HEK293 (cell line): ENCODE results near the gene OR10A3.

Experiments
- CTCF ChIA-PET: fragments of 350-600 bp; formaldehyde crosslinking; extraction: SDS; loops from one replicate; lab custom pipeline; 2021; ENCODE audit warnings: antibody characterized with exemption; lab: Yijun Ruan, JAX
- POLR2A ChIA-PET: fragments of 300-600 bp; formaldehyde crosslinking; extraction: SDS; loops from one replicate; lab custom pipeline; 2020; ENCODE audit warnings: antibody characterized with exemption, inconsistent platforms; lab: Yijun Ruan, JAX
- H3K27ac ChIP-seq: fragments of 200-500 bp; sonication (Bioruptor generic); 2 replicates; pipeline ENCODE4 v1.5.1; 2014; ENCODE audit warnings: low read depth, low read length, control low read depth, inconsistent platforms; ENCODE audit errors: extremely low read depth
- H3K36me3 ChIP-seq, 2 experiments: fragments of 200-500 bp in 1 of 2; sonication (Bioruptor generic) in 1 of 2; 1 replicate in 1 of 2; 2 replicates in 1 of 2; pipeline ENCODE4 v1.5.1; 2014 to 2017; ENCODE audit warnings: inconsistent platforms in 2 of 2, low read length in 2 of 2; ENCODE audit not compliant: control insufficient read depth in 2 of 2, insufficient read depth in 1 of 2
- H3K4me1 ChIP-seq: fragments of 200-500 bp; sonication (Bioruptor generic); 2 replicates; pipeline ENCODE4 v1.5.1; 2014; ENCODE audit warnings: mild to moderate bottlenecking, low read length, inconsistent platforms; ENCODE audit not compliant: control insufficient read depth, insufficient read depth
- H3K4me3 ChIP-seq: 2 replicates; pipeline ENCODE4 v1.5.1; 2011; ENCODE audit warnings: low read depth, mild to moderate bottlenecking, control low read depth, low read length, moderate library complexity
- H3K9me3 ChIP-seq: fragments of 200-500 bp; sonication (Bioruptor generic); 2 replicates; pipeline ENCODE4 v1.5.1; 2014; ENCODE audit warnings: low read depth, low read length, inconsistent platforms; ENCODE audit not compliant: control insufficient read depth, insufficient read depth
- CTCF ChIP-seq: fragments of 450-650 bp; formaldehyde crosslinking; IDR thresholded peaks from 2 replicates; pipeline ENCODE4 v1.5.1; 2016; ENCODE audit warnings: missing biosample characterization, missing genetic modification characterization
- EGR2 ChIP-seq: fragments of 450-650 bp; formaldehyde crosslinking; IDR thresholded peaks from 2 replicates; pipeline ENCODE4 v1.5.1; 2016; ENCODE audit warnings: low read depth, missing biosample characterization, missing genetic modification characterization
- ELK4 ChIP-seq: IDR thresholded peaks from 2 replicates; pipeline ENCODE4 v1.6.1; 2011; ENCODE audit warnings: mild to moderate bottlenecking, low read depth, low read length, borderline replicate concordance
- GFI1B ChIP-seq: fragments of 450-650 bp; formaldehyde crosslinking; IDR thresholded peaks from 2 replicates; pipeline ENCODE4 v1.5.1; 2016; ENCODE audit warnings: missing biosample characterization, missing genetic modification characterization
- KLF9 ChIP-seq: fragments of 450-650 bp; formaldehyde crosslinking; IDR thresholded peaks from 2 replicates; pipeline ENCODE4 v1.5.1; 2016; ENCODE audit warnings: missing biosample characterization, missing genetic modification characterization, low read depth
- PBX3 ChIP-seq: sonication (generic); formaldehyde crosslinking; IDR thresholded peaks from 2 replicates; pipeline ENCODE4 v1.8.1; 2022; ENCODE audit warnings: mild to moderate bottlenecking, moderate library complexity, missing genetic modification reagents
- SCRT2 ChIP-seq: fragments of 450-650 bp; formaldehyde crosslinking; IDR thresholded peaks from 2 replicates; pipeline ENCODE4 v1.5.1; 2016; ENCODE audit warnings: missing biosample characterization, missing genetic modification characterization
- ZBTB48 ChIP-seq: fragments of 450-650 bp; formaldehyde crosslinking; IDR thresholded peaks from 2 replicates; pipeline ENCODE4 v1.5.1; 2016; ENCODE audit warnings: missing biosample characterization, missing genetic modification characterization
- ZBTB6 ChIP-seq: fragments of 450-650 bp; formaldehyde crosslinking; IDR thresholded peaks from 2 replicates; pipeline ENCODE4 v1.5.1; 2017; ENCODE audit warnings: missing biosample characterization, missing genetic modification characterization
- ZFP37 ChIP-seq: fragments of 450-650 bp; formaldehyde crosslinking; IDR thresholded peaks from 2 replicates; pipeline ENCODE4 v1.5.1; 2016; ENCODE audit warnings: missing biosample characterization, missing genetic modification characterization
- ZNF10 ChIP-seq: fragments of 450-650 bp; formaldehyde crosslinking; IDR thresholded peaks from 2 replicates; pipeline ENCODE4 v1.5.1; 2017; ENCODE audit warnings: missing biosample characterization, missing genetic modification characterization
- ZNF112 ChIP-seq: fragments of 450-650 bp; formaldehyde crosslinking; IDR thresholded peaks from 2 replicates; pipeline ENCODE4 v1.5.0; 2017; ENCODE audit warnings: missing biosample characterization, missing genetic modification characterization
- ZNF2 ChIP-seq: fragments of 450-650 bp; formaldehyde crosslinking; IDR thresholded peaks from 2 replicates; pipeline ENCODE4 v1.5.1; 2016; ENCODE audit warnings: missing biosample characterization, missing genetic modification characterization
- ZNF223 ChIP-seq: fragments of 450-650 bp; formaldehyde crosslinking; IDR thresholded peaks from 2 replicates; pipeline ENCODE4 v1.5.1; 2016; ENCODE audit warnings: missing biosample characterization, missing genetic modification characterization
- ZNF26 ChIP-seq: fragments of 450-650 bp; formaldehyde crosslinking; IDR thresholded peaks from 2 replicates; pipeline ENCODE4 v1.5.1; 2016; ENCODE audit warnings: missing biosample characterization, missing genetic modification characterization
- ZNF280D ChIP-seq: fragments of 450-650 bp; formaldehyde crosslinking; IDR thresholded peaks from 2 replicates; pipeline ENCODE4 v1.5.1; 2016; ENCODE audit warnings: missing biosample characterization, missing genetic modification characterization
- ZNF302 ChIP-seq: fragments of 450-650 bp; formaldehyde crosslinking; IDR thresholded peaks from 2 replicates; pipeline ENCODE4 v1.5.1; 2016; ENCODE audit warnings: missing biosample characterization, missing genetic modification characterization, low read depth
- ZNF350 ChIP-seq: fragments of 450-650 bp; formaldehyde crosslinking; IDR thresholded peaks from 2 replicates; pipeline ENCODE4 v1.5.0; 2017; ENCODE audit warnings: missing biosample characterization, mild to moderate bottlenecking, missing genetic modification characterization
- ZNF621 ChIP-seq: fragments of 450-650 bp; formaldehyde crosslinking; IDR thresholded peaks from 2 replicates; pipeline ENCODE4 v1.5.1; 2017; ENCODE audit warnings: missing biosample characterization, missing genetic modification characterization
- ZNF660 ChIP-seq: fragments of 450-650 bp; IDR thresholded peaks from 2 replicates; pipeline ENCODE4 v1.5.1; 2018; ENCODE audit warnings: missing biosample characterization, mild to moderate bottlenecking, missing genetic modification characterization
- ZNF692 ChIP-seq: fragments of 450-650 bp; formaldehyde crosslinking; IDR thresholded peaks from 2 replicates; pipeline ENCODE4 v1.5.1; 2016; ENCODE audit warnings: missing biosample characterization, missing genetic modification characterization
- ZSCAN18 ChIP-seq: fragments of 450-650 bp; formaldehyde crosslinking; IDR thresholded peaks from 2 replicates; pipeline ENCODE4 v1.5.1; 2016; ENCODE audit warnings: missing biosample characterization, missing genetic modification characterization

OR10A3 gene

GRCh38 chr11:7900686-7901085 lies 40.8 kb downstream of the OR10A3 start:
- CTCF ChIA-PET, result interaction anchor here (0.6 to 1.6 kb wide), 3 partner anchors 9 to 683 kb away, joined by 4 to 9 read pairs (median 8); partner anchors contain the start of gene EIF3F
- Histone ChIP-seq H3K27ac (no peak overlapping the region), H3K9me3 (no peaks in the 10 kb centered on the region), H3K36me3 (no peaks in the 10 kb centered on the region), H3K4me3 (no peak overlapping the region), H3K4me1 (no peaks in the 10 kb centered on the region)
- TF ChIP-seq EGR2 (tag by site-specific recombination) (no peak), ZNF621 (tag by site-specific recombination) (no peak), SCRT2 (tag by site-specific recombination) (no peak), ZNF112 (tag by site-specific recombination) (no peak), ZSCAN18 (no peak), PBX3 (CRISPR knock-in tag) (no peak), ZNF2 (tag by site-specific recombination) (no peak), ZFP37 (no peak), ELK4 (no peak), GFI1B (no peak), ZNF223 (tag by site-specific recombination) (no peak), ZNF692 (tag by site-specific recombination) (no peak), KLF9 (tag by site-specific recombination) (no peak), ZNF10 (tag by site-specific recombination) (no peak), ZNF302 (tag by site-specific recombination) (no peak), ZNF280D (tag by site-specific recombination) (no peak)
- TF ChIP-seq, all 188 proteins: peak for 0
- POLR2A ChIA-PET, result no interaction called here

- Histone ChIP-seq H3K36me3 (no peaks in the 10 kb centered on the region), H3K4me1 (no peaks in the 10 kb centered on the region), H3K9me3 (no peaks in the 10 kb centered on the region), H3K27ac (no peak overlapping the region), H3K4me3 (no peak overlapping the region)
- ChIA-PET POLR2A (no interaction called here), CTCF (interaction anchor here (1.0 to 1.2 kb wide), 2 partner anchors 9 to 87 kb away, joined by 3 read pairs; partner anchors contain the start of gene EIF3F)
- no peak for TF ChIP-seq ZNF660 (tag by site-specific recombination)
- no peak for TF ChIP-seq CTCF
- no peak for TF ChIP-seq ZNF350 (tag by site-specific recombination)
- TF ChIP-seq ZNF26 (tag by site-specific recombination), result no peak
- no peak for TF ChIP-seq ZBTB48 (tag by site-specific recombination)
- TF ChIP-seq ZBTB6 (tag by site-specific recombination), result no peak
These were observed 42.1 kb downstream of the OR10A3 start for GRCh38 chr11:7899418-7899817.
